ENCODE results near the gene HTT.
"Not testable (repeated sequence)": the region's sequence is repeated elsewhere in the genome, so short reads cannot be mapped to it uniquely, and the experiment has no call there.

The HTT gene

DNA sequence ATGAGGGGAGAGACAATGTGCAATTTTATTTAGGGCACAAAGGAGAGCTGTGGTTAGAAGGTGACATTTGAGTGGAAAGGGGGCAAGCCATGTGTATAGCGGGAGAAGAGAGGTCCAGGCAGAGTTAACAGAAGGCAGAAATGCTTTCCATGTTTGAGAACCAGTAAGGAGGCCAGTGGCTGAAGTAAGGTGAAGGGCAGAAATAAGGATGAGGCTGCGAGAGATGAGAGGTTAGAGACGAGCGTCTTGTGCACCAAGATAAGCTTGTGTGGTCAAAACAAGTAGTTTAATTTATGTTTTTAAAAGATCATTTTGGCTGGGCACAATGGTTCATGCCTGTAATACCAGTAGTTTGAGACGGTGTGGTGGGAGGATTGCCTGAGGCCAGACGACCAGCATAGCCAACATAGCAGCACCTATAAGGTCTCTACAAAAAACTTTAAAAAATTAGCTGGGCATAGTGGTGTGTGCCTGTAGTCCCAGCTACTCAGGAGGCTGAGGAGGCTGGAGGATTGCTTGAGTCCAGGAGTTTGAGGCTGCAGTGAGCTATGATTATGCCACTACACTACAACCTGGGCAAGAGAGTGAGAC is 8.5 kb downstream of the HTT start:
- DNase-seq (ENCODE audit: low read depth in 3 of 3): no peak

DNA sequence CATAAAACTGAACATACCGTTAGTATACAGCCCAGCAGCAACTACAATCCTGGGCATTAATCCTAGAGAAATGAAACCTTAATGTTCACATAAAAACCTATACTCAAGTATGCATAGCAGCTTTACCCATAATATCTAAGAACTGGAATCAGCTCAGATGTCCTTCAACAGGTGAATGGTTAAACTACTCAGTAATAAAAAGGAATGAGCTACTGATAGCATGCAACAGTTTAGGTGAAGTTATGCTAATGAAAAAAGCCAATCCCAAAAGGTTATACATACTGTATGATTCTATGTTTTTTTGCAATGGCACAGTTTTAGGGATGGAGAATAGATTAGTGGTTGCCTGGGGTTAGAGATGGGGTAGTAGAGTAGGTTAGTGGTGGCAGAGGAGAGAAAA is 9.3 kb downstream of the HTT start:
- no peak for DNase-seq (ENCODE audit: low read depth in 3 of 3)

DNA sequence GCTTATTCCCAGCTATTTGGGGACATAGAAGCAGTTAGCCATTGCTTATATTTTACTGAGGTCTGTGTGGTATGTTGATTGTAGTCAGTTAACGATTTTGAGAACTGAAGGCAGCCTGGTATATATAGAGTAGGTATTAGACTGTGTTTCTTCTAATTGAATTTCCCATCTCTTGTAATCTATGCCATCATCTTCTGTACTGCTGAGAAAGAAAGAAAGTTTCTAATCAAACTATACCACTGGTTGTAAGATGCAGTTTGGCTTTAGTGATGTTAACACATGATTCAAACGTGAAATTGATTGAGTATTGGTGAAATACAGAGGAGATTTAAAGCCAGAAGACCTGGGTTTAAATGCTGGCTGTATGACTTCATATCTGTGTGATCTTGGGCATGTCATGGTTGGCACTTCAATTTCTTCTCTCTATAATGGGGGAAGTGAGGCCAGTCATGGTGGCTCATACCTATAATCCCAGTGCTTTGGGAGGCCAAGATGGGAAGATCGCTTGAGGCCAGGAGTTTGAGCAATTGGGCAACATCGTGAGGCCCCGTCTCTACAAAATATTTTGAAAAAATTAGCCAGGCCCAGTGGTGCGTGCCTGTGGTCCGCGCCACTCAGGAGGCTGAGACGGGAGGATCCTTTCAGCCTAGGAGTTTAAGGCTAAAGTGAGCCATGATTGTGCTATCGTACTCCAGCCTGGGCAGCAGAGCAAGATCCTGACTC is 11.6 kb downstream of the HTT start:
- no peak for DNase-seq (ENCODE audit: low read depth in 3 of 3)

DNA sequence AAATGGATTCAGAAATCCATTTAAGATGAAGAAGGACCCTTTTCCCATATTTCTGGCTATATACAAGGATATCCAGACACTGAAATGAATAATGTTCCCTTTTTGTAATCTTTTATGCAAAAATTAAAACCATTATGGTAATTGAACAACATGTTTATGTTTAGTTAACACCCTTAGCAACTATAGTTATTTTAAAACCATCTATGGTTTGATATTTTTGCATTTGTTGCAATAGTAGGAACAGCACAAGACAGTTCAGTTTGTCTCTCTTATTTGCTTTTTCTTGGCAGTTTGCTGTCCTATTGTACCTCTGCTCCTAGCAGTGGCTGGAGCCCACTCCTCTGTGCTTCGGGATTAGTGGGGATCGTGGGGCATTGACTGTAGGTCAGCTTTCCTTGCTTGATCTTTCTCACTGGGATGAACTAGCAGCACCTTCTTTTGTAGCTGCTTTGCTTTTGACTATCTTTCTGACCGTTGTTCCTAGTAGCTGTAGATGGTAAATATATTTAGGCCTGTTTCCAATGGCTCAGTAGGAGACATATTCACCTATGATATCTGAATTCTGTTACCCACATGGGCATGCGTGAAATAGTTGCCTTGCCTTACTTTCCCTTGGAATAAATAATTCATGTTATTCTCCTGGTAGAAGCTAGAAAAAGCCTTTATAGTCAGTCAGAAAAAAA is 12.8 kb downstream of the HTT start:
- no peak for DNase-seq (ENCODE audit: low read depth in 3 of 3)

DNA sequence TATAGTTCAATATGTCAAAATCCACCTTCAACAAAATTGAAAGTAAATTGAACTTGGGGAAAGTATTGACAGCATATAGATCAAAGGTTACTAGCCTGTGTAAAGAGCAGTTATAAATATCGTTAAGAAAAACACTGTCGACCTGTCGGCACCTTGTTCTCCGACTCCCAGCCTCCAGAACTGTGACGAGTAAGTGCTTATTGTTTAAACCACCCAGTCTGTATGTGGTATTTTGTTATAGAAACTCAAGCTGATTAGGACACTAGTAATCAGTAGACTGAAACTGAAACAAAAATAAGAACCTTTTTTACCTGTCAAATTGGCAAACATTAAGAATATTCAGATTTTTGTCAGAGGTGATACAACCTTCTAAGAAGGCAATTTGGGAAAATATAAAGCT is 17.0 kb downstream of the HTT start:
- no peak for DNase-seq (ENCODE audit: low read depth in 3 of 3)

DNA sequence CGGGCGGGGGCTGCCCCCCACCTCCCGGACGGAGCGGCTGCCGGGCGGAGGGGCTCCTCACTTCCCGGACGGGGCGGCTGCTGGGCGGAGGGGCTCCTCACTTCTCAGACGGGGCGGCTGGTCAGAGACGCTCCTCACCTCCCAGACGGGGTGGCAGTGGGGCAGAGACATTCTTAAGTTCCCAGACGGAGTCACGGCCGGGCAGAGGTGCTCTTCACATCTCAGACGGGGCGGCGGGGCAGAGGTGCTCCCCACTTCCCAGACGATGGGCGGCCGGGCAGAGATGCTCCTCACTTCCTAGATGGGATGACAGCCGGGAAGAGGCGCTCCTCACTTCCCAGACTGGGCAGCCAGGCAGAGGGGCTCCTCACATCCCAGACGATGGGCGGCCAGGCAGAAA is 20.2 kb downstream of the HTT start:
- DNase-seq (ENCODE audit: low read depth in 3 of 3): not testable (repeated sequence)

DNA sequence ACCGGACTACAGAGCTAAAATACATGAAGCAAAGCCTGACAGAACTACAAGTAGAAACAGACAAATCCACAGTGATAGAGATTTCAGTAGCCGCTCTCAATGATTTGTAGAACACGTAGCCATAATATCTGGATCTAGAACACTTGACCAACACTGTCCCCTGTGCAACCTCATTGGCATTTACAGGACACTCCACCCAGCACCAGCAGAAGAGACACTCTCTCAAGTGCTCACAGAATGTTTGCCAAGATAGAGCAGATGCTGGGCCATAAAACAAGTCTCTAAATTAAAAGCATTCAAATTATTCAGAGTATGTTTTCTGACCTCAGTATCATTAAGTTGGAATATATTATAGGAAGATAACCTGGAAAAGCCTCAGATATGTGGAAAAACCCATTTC is 21.7 kb downstream of the HTT start:
- DNase-seq (ENCODE audit: low read depth in 3 of 3): no peak

DNA sequence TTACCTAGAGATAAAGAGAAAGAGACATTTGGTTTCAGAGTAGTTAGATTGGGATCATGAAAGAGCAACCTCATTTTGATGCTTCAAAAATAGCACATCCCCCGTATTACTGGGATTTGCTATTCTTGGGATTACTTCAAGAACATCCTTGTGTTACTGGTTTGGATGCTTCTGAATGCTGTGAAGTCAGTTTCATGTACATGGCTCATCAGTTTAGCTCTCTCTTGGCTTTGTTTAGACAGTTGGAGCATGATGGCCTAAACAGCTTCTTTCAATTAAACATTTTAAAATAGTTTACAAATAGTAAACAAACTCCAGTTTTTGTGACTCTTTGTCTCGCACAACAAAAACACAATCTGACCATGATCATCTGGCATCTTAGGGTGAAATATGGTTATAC is 23.9 kb downstream of the HTT start:
- DNase-seq (ENCODE audit: low read depth in 3 of 3): no peak

DNA sequence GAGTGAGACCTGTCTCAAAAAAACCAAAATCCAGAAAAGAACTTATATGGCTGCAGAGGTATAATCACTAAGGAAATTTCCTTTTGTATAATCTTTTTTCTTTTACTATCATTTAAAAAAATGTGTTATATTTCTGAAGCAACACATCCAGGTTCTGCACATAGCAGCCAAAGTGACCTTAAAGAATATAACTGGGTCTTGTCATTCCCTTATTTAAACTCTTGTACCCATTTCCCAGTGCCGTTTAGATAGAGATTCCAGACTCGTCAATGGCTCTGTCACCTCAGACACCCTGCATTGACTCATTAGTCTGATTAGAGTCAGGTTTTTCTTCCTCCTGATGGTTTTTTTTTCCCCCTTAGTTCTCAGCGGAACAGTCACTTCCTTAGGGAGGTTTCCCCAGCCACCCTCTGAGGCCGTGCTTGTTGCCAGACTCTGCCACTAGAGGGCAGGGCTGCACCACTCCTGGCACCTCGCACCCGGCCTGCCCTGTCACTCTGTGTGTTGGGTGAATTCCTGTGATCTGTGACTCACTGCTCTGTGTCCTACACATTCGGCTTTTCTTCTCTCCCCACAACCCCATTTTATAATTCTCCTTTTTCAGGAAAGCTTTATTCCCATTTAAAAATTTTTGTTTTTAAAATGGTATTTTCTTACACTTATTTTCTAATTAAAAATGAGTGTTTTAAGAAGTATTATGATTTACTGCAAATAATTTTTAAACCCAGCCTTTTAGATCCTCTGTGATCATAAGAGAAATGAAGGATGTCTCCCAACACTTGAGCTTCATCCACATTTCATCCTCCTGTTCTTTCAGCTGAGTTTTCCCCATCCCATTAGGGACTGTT is 32.1 kb downstream of the HTT start:
- DNase-seq (ENCODE audit: low read depth in 3 of 3): peak; percentile 87 to 92 (median 91)

DNA sequence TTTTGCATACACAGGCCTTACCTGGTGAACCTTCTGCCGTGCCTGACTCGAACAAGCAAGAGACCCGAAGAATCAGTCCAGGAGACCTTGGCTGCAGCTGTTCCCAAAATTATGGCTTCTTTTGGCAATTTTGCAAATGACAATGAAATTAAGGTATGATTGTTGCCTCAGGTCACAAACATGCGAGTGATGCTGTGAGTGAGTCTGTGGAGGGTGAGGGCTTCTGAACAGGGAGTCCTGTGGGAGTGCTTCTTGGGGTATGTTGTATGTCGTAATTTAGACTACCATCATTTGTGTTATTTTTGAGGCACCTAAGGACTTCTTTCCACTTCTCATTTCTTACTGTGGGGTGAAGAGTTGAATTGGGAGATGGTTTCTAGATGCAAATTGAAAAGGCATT is 32.8 kb downstream of the HTT start:
- no peak for DNase-seq (ENCODE audit: low read depth in 3 of 3)

DNA sequence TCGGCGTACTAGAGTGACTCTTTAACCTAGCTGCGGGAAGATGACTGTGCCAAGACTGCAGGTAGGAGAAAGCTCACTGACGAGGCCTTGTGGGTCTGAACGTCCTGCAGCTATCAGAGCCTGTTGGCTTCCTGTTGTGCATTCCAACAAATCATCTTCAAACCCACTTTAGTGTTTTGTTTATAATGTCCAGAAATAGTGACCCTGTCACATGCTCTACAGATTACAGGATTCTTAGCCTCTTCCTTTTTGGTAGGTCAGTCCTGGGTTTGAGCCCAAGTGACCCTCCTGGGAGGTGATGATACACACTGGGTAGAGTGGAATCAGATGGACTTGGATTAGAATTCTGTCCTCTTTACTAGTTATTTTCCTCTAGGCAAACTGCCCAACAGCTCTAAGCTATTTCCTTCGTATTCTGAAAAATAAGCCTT is 33.2 kb downstream of the HTT start:
- DNase-seq (ENCODE audit: low read depth in 3 of 3): no peak

DNA sequence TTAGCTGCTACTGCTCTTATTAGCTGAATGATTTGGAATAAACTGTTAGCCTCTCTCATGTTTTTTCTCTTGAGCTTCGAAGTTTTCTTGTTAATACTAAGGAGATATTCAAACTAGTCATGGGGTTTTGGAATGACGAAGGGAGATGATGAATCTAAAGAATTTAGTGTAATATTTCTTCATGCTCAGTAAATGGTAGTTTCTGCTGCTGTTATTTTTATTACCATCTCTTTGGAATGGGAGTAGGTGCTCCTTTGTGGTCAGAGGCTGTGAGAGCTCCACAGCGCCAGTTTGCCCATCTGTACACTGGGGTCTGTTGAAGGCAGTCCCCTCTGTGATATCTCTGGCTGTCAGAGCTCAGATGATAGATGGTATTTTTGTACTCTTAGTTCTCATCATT is 33.7 kb downstream of the HTT start:
- DNase-seq (ENCODE audit: low read depth in 3 of 3): no peak

DNA sequence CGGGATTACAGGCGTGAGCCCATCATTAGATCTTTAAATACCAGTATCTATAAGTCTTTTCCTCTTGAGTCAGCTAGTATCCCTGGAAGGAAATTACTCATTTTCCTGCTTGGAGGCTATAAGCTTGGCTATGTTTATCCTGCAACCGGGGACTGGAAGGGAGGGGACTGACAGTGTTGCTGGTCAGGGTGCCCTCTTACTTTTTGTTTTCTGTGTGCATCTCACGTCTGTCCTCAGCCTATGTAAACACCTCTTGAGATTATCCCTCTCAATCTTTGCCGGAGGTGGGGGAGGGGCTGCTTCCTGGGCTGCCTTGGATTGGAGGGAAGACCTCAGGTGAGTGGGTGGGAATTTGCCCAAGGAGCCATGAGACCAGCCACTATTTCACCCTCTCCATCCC is 37.0 kb downstream of the HTT start:
- DNase-seq (ENCODE audit: low read depth in 3 of 3): no peak

DNA sequence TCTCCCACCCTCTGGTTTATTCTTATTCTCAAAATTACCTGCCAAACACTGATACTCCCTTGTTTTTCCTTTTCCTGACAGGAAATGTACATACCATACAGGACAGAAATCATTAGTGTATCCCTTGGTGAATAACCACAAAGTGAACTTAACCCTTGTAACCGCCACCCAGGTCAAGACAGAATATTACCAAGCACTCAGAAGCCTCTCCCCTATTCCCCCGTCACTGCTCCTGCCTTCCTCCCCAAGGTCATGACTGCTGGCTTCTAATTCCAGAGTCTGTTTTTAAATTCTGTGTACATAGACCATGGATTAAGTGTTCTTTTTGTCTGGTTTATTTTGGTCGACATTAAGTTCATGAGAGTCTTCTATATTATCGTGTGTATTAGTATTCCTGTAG is 37.7 kb downstream of the HTT start:
- no peak for DNase-seq (ENCODE audit: low read depth in 3 of 3)

DNA sequence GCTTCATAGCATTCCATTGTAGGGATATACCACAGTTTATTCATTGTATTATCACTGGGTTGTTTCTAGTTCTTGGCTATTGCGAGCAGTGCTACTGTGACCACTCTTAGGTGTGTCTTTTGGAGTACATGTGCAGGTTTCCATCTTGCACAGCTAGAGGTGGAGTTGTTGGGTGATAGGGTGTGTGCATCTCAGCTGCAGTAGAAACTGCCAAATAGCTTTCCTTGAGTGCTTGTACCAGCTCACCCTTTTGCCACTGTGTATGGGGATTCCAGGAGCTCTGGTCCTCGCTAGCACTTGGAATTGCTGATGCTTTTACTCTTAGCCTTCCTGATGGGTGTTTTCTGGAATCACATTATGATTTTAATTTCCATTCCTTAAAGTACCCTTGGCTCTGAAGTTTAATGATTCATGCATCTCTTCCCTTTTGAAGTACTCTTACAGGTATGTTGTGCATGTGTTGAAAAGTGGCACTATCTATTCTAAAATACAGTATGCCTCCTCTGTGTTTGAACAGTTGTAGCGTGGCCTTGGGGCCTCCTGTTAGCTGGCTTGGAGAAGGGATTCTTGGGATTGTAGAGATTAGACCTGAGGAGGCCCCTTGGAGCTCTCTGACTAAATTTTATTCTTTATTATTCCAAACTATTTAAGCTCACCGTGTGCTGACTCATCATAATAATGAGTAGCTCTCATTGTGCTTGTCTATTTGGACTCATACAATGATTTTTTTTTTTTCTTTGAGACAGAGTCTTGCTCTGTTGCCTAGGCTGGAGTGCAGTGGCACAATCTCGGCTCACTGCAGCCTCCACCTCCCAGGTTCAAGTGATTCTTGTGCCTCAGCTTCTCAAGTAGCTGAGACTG is 38.4 kb downstream of the HTT start:
- no peak for DNase-seq (ENCODE audit: low read depth in 3 of 3)

DNA sequence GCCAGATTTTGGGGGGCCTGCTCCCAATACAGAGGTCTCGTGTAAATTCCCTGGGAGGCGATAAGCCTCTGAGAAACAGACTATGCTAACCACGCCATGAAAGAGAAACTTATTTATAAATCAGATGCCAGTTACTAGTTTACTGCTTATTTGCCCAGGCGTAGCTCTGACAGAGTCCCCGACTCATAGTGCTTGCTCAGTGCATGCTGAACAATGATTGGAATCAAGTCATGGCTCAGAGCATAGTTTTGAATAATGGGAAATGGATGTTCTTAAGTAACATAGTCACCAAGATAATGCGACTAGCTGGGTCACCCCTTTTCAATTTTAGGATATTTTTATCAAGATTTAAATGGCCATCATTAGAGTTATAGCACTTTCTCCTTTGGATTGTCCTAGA is 39.9 kb downstream of the HTT start:
- DNase-seq (ENCODE audit: low read depth in 3 of 3): no peak

DNA sequence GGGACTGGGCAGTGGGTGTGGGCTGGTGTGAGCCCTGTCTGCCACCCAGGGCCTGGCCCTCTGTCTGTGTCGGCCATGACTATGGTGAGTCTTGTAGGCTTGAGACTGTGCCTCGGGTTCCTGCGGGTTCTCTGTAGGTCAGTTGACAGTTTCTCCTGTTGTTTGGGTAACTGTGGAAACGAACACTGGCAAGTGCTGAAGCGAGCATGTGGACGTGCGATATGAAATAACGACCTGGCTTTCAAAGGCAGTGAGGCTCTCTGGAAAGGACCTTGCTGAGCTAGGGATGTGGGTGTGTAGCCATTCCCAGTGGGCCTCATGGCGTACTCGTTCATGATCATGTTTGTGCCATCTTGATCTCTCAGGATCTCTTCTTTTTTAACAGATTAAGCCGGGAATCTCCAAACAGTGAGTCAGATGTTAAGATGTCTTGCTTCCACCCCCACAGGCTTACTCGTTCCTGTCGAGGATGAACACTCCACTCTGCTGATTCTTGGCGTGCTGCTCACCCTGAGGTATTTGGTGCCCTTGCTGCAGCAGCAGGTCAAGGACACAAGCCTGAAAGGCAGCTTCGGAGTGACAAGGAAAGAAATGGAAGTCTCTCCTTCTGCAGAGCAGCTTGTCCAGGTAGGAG is 41.3 kb downstream of the HTT start:
- no peak for DNase-seq (ENCODE audit: low read depth in 3 of 3)

DNA sequence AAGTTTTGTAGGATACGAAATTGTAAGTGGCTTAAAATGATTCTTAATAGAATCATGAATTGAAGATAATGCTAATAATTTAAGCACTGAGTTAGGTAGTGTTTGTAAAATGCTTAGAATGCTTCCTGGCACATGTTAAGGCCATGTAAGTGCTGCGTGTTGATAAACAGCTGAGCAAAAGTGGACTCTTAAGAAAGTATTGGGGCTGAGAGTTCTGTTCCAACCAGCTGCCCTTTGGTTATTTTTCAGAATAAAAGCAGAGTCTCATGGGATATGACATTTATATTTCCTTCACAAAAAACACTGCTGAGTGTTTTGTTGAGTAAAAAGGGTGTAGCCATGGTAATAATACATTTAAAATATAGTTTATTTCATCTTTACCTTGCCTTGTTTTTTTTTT is 42.5 kb downstream of the HTT start:
- no peak for DNase-seq (ENCODE audit: low read depth in 3 of 3)

DNA sequence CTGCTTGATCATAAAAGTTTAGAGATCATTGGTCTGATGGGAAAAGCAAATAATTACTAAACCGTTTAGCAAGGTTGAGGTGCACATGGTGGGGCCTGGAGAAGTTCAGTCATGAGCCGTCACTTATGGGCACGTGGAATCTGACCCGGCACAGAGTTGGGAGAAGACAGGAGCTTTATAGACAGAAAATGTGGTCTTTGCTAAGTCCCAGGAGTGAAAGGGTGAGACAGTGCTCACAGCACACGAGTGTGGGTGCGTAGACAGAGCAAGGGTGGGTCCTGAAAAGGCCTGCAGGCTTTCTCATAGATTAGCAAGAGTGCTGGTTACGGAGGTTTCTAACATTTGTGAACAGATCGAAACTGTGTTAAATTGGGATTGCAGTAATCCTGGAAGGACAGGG is 43.8 kb downstream of the HTT start:
- DNase-seq (ENCODE audit: low read depth in 3 of 3): no peak

DNA sequence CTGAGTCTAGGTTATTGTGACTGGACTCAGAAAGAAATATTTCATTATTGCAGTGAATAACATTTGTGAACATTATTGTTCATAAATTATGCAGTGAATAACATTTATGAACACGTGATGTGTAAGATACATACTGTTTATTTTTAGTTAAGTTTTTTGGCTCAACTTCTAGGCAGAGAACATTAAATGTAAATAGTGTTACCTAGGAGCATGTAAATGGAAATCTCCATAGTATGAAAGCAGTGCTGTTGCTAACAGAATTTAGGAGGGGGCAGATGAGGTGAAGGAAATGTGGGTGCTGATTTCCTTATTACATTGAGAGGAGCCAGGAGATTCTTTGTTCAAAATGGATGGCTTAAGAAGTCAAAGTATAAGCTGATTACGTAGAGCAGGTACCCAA is 45.0 kb downstream of the HTT start:
- DNase-seq (ENCODE audit: low read depth in 3 of 3): no peak

DNA sequence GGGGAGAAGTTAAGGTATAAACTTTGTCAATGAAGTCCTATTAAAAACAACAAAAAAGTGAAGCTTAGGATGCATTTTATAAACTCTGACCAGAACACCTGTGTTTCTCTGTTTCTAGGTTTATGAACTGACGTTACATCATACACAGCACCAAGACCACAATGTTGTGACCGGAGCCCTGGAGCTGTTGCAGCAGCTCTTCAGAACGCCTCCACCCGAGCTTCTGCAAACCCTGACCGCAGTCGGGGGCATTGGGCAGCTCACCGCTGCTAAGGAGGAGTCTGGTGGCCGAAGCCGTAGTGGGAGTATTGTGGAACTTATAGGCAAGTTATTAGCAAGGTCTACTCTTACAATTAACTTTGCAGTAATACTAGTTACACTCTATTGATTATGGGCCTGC is 46.6 kb downstream of the HTT start:
- DNase-seq (ENCODE audit: low read depth in 3 of 3): no peak
